Neuronal stem cell (in vitro differentiated cells): ENCODE measurements around the gene TMEM131L.
"Not testable (repeated sequence)": the region's sequence is repeated elsewhere in the genome, so short reads cannot be mapped to it uniquely, and the experiment has no call there.

ENCODE experiments used
- DNase-seq: peaks from one replicate; pipeline ENCODE4 v3.0.0-alpha.2; 2013; ENCODE audit warnings: low spot score
- H2AFZ ChIP-seq: one replicate; pipeline ENCODE4 v1.6.1; 2013; ENCODE audit warnings: mild to moderate bottlenecking, low read length, inconsistent platforms
- H2AK5ac ChIP-seq: 2 replicates; pipeline ENCODE4 v1.6.1; 2013; ENCODE audit warnings: low read depth, mild to moderate bottlenecking, inconsistent platforms, low read length, moderate library complexity, mixed read lengths
- H2BK120ac ChIP-seq: 2 replicates; pipeline ENCODE4 v1.6.1; 2013; ENCODE audit warnings: low read depth, mild to moderate bottlenecking, inconsistent platforms, low read length, moderate library complexity, mixed read lengths
- H2BK12ac ChIP-seq: one replicate; pipeline ENCODE4 v1.6.1; 2013; ENCODE audit warnings: low read length, inconsistent platforms
- H2BK15ac ChIP-seq: 2 replicates; pipeline ENCODE4 v1.6.1; 2013; ENCODE audit warnings: mild to moderate bottlenecking, low read length, inconsistent platforms, mixed read lengths
- H2BK5ac ChIP-seq: one replicate; pipeline ENCODE4 v1.6.1; 2013; ENCODE audit warnings: inconsistent platforms, mild to moderate bottlenecking, low read length, moderate library complexity
- H3K14ac ChIP-seq: one replicate; pipeline ENCODE4 v1.6.1; 2013; ENCODE audit warnings: low read length, inconsistent platforms
- H3K18ac ChIP-seq: 2 replicates; pipeline ENCODE4 v1.6.1; 2013; ENCODE audit warnings: low read length, inconsistent platforms
- H3K23ac ChIP-seq: 2 replicates; pipeline ENCODE4 v1.6.1; 2013; ENCODE audit warnings: low read depth, mild to moderate bottlenecking, mixed read lengths, low read length, inconsistent platforms; ENCODE audit not compliant: poor library complexity
- H3K27ac ChIP-seq: replicated peaks from 3 replicates; pipeline ENCODE4 v1.5.1; 2013; ENCODE audit warnings: low read length, inconsistent platforms
- H3K27me3 ChIP-seq, 3 experiments: 2 replicates each; pipeline ENCODE4 v1.6.1; 2013; ENCODE audit warnings: low read length in 3 of 3, mild to moderate bottlenecking in 2 of 3, inconsistent platforms in 1 of 3, low read depth in 1 of 3, mixed read lengths in 1 of 3, moderate library complexity in 1 of 3; ENCODE audit not compliant: control insufficient read depth in 3 of 3, insufficient read depth in 3 of 3
- H3K36me3 ChIP-seq, 2 donors: replicated peaks in 1 of 2; 2 replicates each; pipeline ENCODE4 v1.6.1; 2013; ENCODE audit warnings: low read length in 2 of 2; ENCODE audit not compliant: control insufficient read depth in 2 of 2, insufficient read depth in 2 of 2
- H3K4ac ChIP-seq: 2 replicates; pipeline ENCODE4 v1.6.1; 2013; ENCODE audit warnings: inconsistent platforms, mild to moderate bottlenecking, low read length, moderate library complexity
- H3K4me1 ChIP-seq, 2 donors: 1 replicate in 1 of 2; 2 replicates in 1 of 2; pipeline ENCODE4 v1.6.1; 2013; ENCODE audit warnings: low read length in 2 of 2, low read depth in 1 of 2; ENCODE audit not compliant: control insufficient read depth in 2 of 2, insufficient read depth in 1 of 2
- H3K4me2 ChIP-seq: one replicate; pipeline ENCODE4 v1.6.1; 2013; ENCODE audit warnings: mild to moderate bottlenecking, low read length, inconsistent platforms; ENCODE audit not compliant: insufficient read depth, poor library complexity, severe bottlenecking
- H3K4me3 ChIP-seq, 2 donors: 2 replicates each; pipeline ENCODE4 v1.5.1; 2013; ENCODE audit warnings: low read length in 2 of 2, mild to moderate bottlenecking in 2 of 2, inconsistent platforms in 1 of 2, moderate library complexity in 1 of 2
- H3K79me1 ChIP-seq: one replicate; pipeline ENCODE4 v1.6.1; 2013; ENCODE audit warnings: low read depth, mild to moderate bottlenecking, inconsistent platforms, low read length, moderate library complexity
- H3K9ac ChIP-seq: one replicate; pipeline ENCODE4 v1.6.1; 2013; ENCODE audit warnings: mild to moderate bottlenecking, low read depth, low read length, inconsistent platforms; ENCODE audit not compliant: poor library complexity
- H3K9me3 ChIP-seq, 2 donors: replicated peaks in 1 of 2; 2 replicates each; pipeline versions ENCODE3 to v1.6.1; 2013; ENCODE audit warnings: low read length in 2 of 2, mild to moderate bottlenecking in 2 of 2, inconsistent platforms in 1 of 2, low read depth in 1 of 2, mixed read lengths in 1 of 2, moderate library complexity in 1 of 2; ENCODE audit not compliant: control insufficient read depth in 2 of 2, insufficient read depth in 1 of 2
- H4K8ac ChIP-seq: one replicate; pipeline ENCODE4 v1.6.1; 2013; ENCODE audit warnings: low read depth, mild to moderate bottlenecking, inconsistent platforms, low read length, moderate library complexity
- H4K91ac ChIP-seq: one replicate; pipeline ENCODE4 v1.6.1; 2013; ENCODE audit warnings: low read length, low read depth, mild to moderate bottlenecking, inconsistent platforms; ENCODE audit not compliant: poor library complexity
- WGBS, 2 donors: extraction: QIAGEN DNeasy Blood & Tissue Kit; methylation state at CpG; one replicate each; pipeline ENCODE4 v1.1.7; 2013; ENCODE audit warnings: missing lambda C conversion rate in 2 of 2, mixed read lengths in 1 of 2; ENCODE audit not compliant: insufficient read length in 2 of 2, insufficient replicate concordance in 1 of 2; ENCODE audit errors: extremely low coverage in 2 of 2; 5-methylcytosine and 5-hydroxymethylcytosine counted together

The TMEM131L gene

GRCh38 chr4:153564630-153565525, 98.7 kb downstream of the TMEM131L start:
- no CpG with 5 or more reads among the region's 7 CpGs for WGBS, 2 donors
- no peak overlapping the region for H3K23ac ChIP-seq

GRCh38 chr4:153566631-153567150, 100.5 kb downstream of the TMEM131L start:
- H3K4ac ChIP-seq, result no peak overlapping the region
- H3K4me2 ChIP-seq, result no peak overlapping the region
- H3K36me3 ChIP-seq, result peaks cover 0 to 22% of the 10 kb centered on the region in 2 donors
- no peak overlapping the region for H3K18ac ChIP-seq
- no peak overlapping the region for H3K14ac ChIP-seq
- no CpG with 5 or more reads among the region's 8 CpGs for WGBS, 2 donors
- H3K4me3 ChIP-seq, result no peak overlapping the region
- no peak overlapping the region for H2AK5ac ChIP-seq
- no peaks in the 10 kb centered on the region for H3K79me1 ChIP-seq
- no peak overlapping the region for H3K27ac ChIP-seq
- peaks cover 0 to 8% of the 10 kb centered on the region in 2 donors for H3K9me3 ChIP-seq
- H4K8ac ChIP-seq, result no peak overlapping the region
- H3K27me3 ChIP-seq, result no peaks in the 10 kb centered on the region
- no peak overlapping the region for H2BK15ac ChIP-seq
- DNase-seq, result no peak
- no peak overlapping the region for H3K9ac ChIP-seq
- peaks cover 3 to 9% of the 10 kb centered on the region in 2 donors for H3K4me1 ChIP-seq
- H2AFZ ChIP-seq, result no peak overlapping the region
- H2BK12ac ChIP-seq, result no peak overlapping the region
- no peak overlapping the region for H2BK5ac ChIP-seq
- no peak overlapping the region for H2BK120ac ChIP-seq
- no peak overlapping the region for H4K91ac ChIP-seq
- no peak overlapping the region for H3K23ac ChIP-seq

More at GRCh38 chr4:153564630-153565525, 98.7 kb downstream of the TMEM131L start:
- H2BK120ac ChIP-seq, result no peak overlapping the region
- no peak overlapping the region for H3K4me3 ChIP-seq
- H3K36me3 ChIP-seq, result peaks cover 3 to 38% of the 10 kb centered on the region in 2 donors
- H4K8ac ChIP-seq, result no peak overlapping the region
- H2BK15ac ChIP-seq, result no peak overlapping the region
- peaks cover 2 to 26% of the 10 kb centered on the region in 2 donors for H3K9me3 ChIP-seq
- H2BK12ac ChIP-seq, result no peak overlapping the region
- H2BK5ac ChIP-seq, result no peak overlapping the region
- H3K27me3 ChIP-seq, result no peaks in the 10 kb centered on the region
- H3K4me2 ChIP-seq, result no peak overlapping the region
- H3K14ac ChIP-seq, result no peak overlapping the region
- no peak overlapping the region for H2AK5ac ChIP-seq
- H3K9ac ChIP-seq, result no peak overlapping the region
- DNase-seq, result peak; percentile 65
- no peak overlapping the region for H3K4ac ChIP-seq
- H3K79me1 ChIP-seq, result no peaks in the 10 kb centered on the region
- peaks cover 3 to 9% of the 10 kb centered on the region in 2 donors for H3K4me1 ChIP-seq
- H3K18ac ChIP-seq, result no peak overlapping the region
- no peak overlapping the region for H2AFZ ChIP-seq
- no peak overlapping the region for H4K91ac ChIP-seq
- H3K27ac ChIP-seq, result no peak overlapping the region

GRCh38 chr4:153567660-153568059, 101.5 kb downstream of the TMEM131L start:
- H3K27ac ChIP-seq, result not testable (repeated sequence)

GRCh38 chr4:153570228-153570973, 104.2 kb downstream of the TMEM131L start:
- H3K36me3 ChIP-seq, result peaks cover 0 to 16% of the 10 kb centered on the region in 2 donors
- no peak overlapping the region for H4K8ac ChIP-seq
- no peaks in the 10 kb centered on the region for H3K79me1 ChIP-seq
- H3K27me3 ChIP-seq, result no peaks in the 10 kb centered on the region
- no peak overlapping the region for H2AK5ac ChIP-seq
- H2BK120ac ChIP-seq, result no peak overlapping the region
- no peak overlapping the region for H3K27ac ChIP-seq
- H3K4me3 ChIP-seq, result no peak overlapping the region
- H3K23ac ChIP-seq, result no peak overlapping the region
- H4K91ac ChIP-seq, result no peak overlapping the region
- no peak overlapping the region for H2BK12ac ChIP-seq
- WGBS, 2 donors, result no CpG with 5 or more reads among the region's 12 CpGs
- no peak overlapping the region for H3K4ac ChIP-seq
- H2BK15ac ChIP-seq, result no peak overlapping the region
- no peak overlapping the region for H3K18ac ChIP-seq
- H3K4me2 ChIP-seq, result no peak overlapping the region
- no peak for DNase-seq
- H2BK5ac ChIP-seq, result no peak overlapping the region
- no peaks in the 10 kb centered on the region for H3K4me1 ChIP-seq
- no peak overlapping the region for H3K14ac ChIP-seq
- H3K9ac ChIP-seq, result no peak overlapping the region
- H2AFZ ChIP-seq, result no peak overlapping the region
- H3K9me3 ChIP-seq, result peaks cover 0 to 4% of the 10 kb centered on the region in 2 donors

More at GRCh38 chr4:153567660-153568059, 101.5 kb downstream of the TMEM131L start:
- not testable (repeated sequence) for H3K18ac ChIP-seq, H2BK120ac ChIP-seq, H3K4me3 ChIP-seq, H4K8ac ChIP-seq, DNase-seq, H3K9me3 ChIP-seq, H2BK12ac ChIP-seq, H4K91ac ChIP-seq, H3K9ac ChIP-seq, H2BK15ac ChIP-seq, H3K23ac ChIP-seq, H3K4me2 ChIP-seq, H2BK5ac ChIP-seq, H2AK5ac ChIP-seq, H2AFZ ChIP-seq, H3K14ac ChIP-seq, H3K79me1 ChIP-seq, H3K4ac ChIP-seq, H3K27me3 ChIP-seq, H3K4me1 ChIP-seq
- WGBS, 2 donors, result no CpG with 5 or more reads among the region's 3 CpGs
- peaks cover 0 to 23% of the 10 kb centered on the region in 2 donors for H3K36me3 ChIP-seq
